ENCODE data around the gene FILIP1L. TPM values are rescaled to one million over a fixed set of nuclear protein-coding genes. Genes with fewer than 3 reads are reported as not detected.

Gene FILIP1L
- total RNA-seq, 3 donors from 2014 or later: 8.9 to 37.0 (median 17.1) TPM

DNA sequence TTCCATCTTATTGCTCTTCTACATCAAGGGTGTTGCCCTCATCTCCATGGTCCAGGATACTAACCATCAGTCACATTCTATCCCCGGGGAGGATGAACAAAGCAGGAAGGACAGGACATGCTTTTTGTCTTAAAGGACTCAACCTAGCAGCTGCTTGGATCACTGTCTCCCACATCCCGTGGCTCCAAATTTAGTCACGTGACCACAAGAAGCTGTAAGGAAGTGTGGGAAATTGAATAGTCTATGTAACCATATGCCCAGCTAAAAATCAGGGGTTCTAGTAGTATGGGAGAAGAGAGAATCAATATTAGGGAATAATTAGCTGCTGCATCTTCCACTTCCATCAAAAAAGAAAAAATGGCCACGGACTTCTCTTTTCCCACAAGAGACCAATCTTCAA, 314.9 kb downstream of the FILIP1L start:
- Histone ChIP-seq H3K4me3 (no peak overlapping the region), H3K9me3 (peaks cover 1% of the 10 kb centered on the region), H3K4me1 (ENCODE audit: low read depth) (no peaks in the 10 kb centered on the region), H3K36me3 (ENCODE audit: low read depth) (no peaks in the 10 kb centered on the region)
- TF ChIP-seq, protein P1, sequence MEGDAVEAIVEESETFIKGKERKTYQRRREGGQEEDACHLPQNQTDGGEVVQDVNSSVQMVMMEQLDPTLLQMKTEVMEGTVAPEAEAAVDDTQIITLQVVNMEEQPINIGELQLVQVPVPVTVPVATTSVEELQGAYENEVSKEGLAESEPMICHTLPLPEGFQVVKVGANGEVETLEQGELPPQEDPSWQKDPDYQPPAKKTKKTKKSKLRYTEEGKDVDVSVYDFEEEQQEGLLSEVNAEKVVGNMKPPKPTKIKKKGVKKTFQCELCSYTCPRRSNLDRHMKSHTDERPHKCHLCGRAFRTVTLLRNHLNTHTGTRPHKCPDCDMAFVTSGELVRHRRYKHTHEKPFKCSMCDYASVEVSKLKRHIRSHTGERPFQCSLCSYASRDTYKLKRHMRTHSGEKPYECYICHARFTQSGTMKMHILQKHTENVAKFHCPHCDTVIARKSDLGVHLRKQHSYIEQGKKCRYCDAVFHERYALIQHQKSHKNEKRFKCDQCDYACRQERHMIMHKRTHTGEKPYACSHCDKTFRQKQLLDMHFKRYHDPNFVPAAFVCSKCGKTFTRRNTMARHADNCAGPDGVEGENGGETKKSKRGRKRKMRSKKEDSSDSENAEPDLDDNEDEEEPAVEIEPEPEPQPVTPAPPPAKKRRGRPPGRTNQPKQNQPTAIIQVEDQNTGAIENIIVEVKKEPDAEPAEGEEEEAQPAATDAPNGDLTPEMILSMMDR (IDR thresholded peaks at IDR 0.05): no peak
- ATAC-seq: no peak
- intact Hi-C loops (cut with DNase I, micrococcal nuclease): no loop called here
- DNase-seq: no peak

- no peaks in the 10 kb centered on the region for H3K4me1 ChIP-seq (ENCODE audit: low read depth)
- intact Hi-C loops (cut with DNase I, micrococcal nuclease): no loop called here
- no peak overlapping the region for H3K4me3 ChIP-seq
- H3K36me3 ChIP-seq (ENCODE audit: low read depth): no peaks in the 10 kb centered on the region
- H3K9me3 ChIP-seq: no peaks in the 10 kb centered on the region
- no peak for ATAC-seq
- DNase-seq: no peak
- TF ChIP-seq, protein P1 (IDR thresholded peaks at IDR 0.05): no peak
These were observed 318.7 kb downstream of the FILIP1L start for GRCh38 chr3:99795573-99795972.

DNA sequence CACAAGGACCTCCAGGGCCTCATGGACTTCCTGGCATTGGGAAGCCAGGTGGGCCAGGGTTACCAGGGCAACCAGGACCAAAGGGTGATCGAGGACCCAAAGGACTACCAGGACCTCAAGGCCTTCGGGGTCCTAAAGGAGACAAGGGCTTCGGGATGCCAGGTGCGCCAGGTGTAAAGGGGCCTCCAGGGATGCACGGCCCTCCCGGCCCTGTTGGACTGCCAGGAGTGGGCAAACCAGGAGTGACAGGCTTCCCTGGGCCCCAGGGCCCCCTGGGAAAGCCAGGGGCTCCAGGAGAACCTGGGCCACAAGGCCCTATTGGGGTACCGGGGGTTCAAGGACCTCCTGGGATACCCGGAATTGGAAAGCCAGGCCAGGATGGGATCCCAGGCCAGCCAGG, 319.8 kb downstream of the FILIP1L start:
- ATAC-seq (no peak), DNase-seq (no peak)
- intact Hi-C loops (cut with DNase I, micrococcal nuclease): no loop called here
- TF ChIP-seq, protein P1 (IDR thresholded peaks at IDR 0.05): no peak
- Histone ChIP-seq H3K4me1 (ENCODE audit: low read depth) (no peaks in the 10 kb centered on the region), H3K4me3 (no peak overlapping the region), H3K9me3 (no peaks in the 10 kb centered on the region), H3K36me3 (ENCODE audit: low read depth) (no peaks in the 10 kb centered on the region)

GRCh38 chr3:99789011-99789721, 325.1 kb downstream of the FILIP1L start:
- TF ChIP-seq, protein P1 (IDR thresholded peaks at IDR 0.05): peak; percentile 25
- no peaks in the 10 kb centered on the region for H3K9me3 ChIP-seq
- H3K4me3 ChIP-seq: no peak overlapping the region
- DNase-seq (peak in 1 of 3 donors; percentile 23), ATAC-seq (peak; percentile 71)
- intact Hi-C loops (cut with DNase I, micrococcal nuclease): no loop called here
- H3K4me1 ChIP-seq (ENCODE audit: low read depth): no peaks in the 10 kb centered on the region
- no peaks in the 10 kb centered on the region for H3K36me3 ChIP-seq (ENCODE audit: low read depth)

Small RNA genes within 50 kb of the gene (microRNA-seq; reads per million reads assigned to microRNA genes)
- not detected for gene MIR3921

Other genes starting within 250 kb of the FILIP1L start
- gene TBC1D23, start 146.5 kb upstream of the FILIP1L start, total RNA-seq: 10 to 100 TPM; 43.5 to 45.6 (median 44.0) TPM
- gene NIT2, start 220.3 kb upstream of the FILIP1L start, total RNA-seq: 10 to 100 TPM; 27.0 to 35.9 (median 28.2) TPM